ENCODE results near the gene UCK2. TPM values are rescaled to one million over a fixed set of nuclear protein-coding genes. Genes with fewer than 3 reads are reported as not detected.

UCK2 gene
- total RNA-seq, 1 donor, result 74.2 TPM

- no peak overlapping the region for H2AFZ ChIP-seq (ENCODE audit: low read length)
- peaks cover 8% of the 10 kb centered on the region for H3K36me3 ChIP-seq (ENCODE audit: insufficient read depth, low read length)
- peaks cover 48% of the 10 kb centered on the region for H3K4me1 ChIP-seq (ENCODE audit: insufficient read depth, low read length)
- H3K27ac ChIP-seq (ENCODE audit: low read depth, low read length), result peak overlapping the region; percentile 87
- peaks cover 58% of the 10 kb centered on the region for H3K79me2 ChIP-seq (ENCODE audit: insufficient read depth, low read length)
- no peaks in the 10 kb centered on the region for H3K27me3 ChIP-seq (ENCODE audit: insufficient read depth, low read length)
- H3K9me3 ChIP-seq (ENCODE audit: low read depth, low read length), result no peaks in the 10 kb centered on the region
- peak; percentile 88 for DNase-seq (ENCODE audit: insufficient read length, low spot score, missing footprints)
- no peak for TF ChIP-seq CTCF (IDR thresholded peaks at IDR 0.05; ENCODE audit: extremely low read depth, low read depth, low read length)
- peak overlapping the region; percentile 9 for H3K4me3 ChIP-seq (ENCODE audit: insufficient read depth, low read length)
- H3K4me2 ChIP-seq (ENCODE audit: insufficient read depth, low read length), result peak overlapping the region; percentile 52
- H4K20me1 ChIP-seq (ENCODE audit: insufficient read depth, low read length), result no peaks in the 10 kb centered on the region
These were observed 63.9 kb downstream of the UCK2 start for GRCh38 chr1:165891111-165891860.

- H3K79me2 ChIP-seq (ENCODE audit: insufficient read depth, low read length), result peaks cover 52% of the 10 kb centered on the region
- H3K9me3 ChIP-seq (ENCODE audit: low read depth, low read length), result no peaks in the 10 kb centered on the region
- H3K27ac ChIP-seq (ENCODE audit: low read depth, low read length), result no peak overlapping the region
- no peak overlapping the region for H3K4me3 ChIP-seq (ENCODE audit: insufficient read depth, low read length)
- DNase-seq (ENCODE audit: insufficient read length, low spot score, missing footprints), result no peak
- no peak for TF ChIP-seq CTCF (IDR thresholded peaks at IDR 0.05; ENCODE audit: extremely low read depth, low read depth, low read length)
- H4K20me1 ChIP-seq (ENCODE audit: insufficient read depth, low read length), result no peaks in the 10 kb centered on the region
- no peak overlapping the region for H2AFZ ChIP-seq (ENCODE audit: low read length)
- no peak overlapping the region for H3K4me2 ChIP-seq (ENCODE audit: insufficient read depth, low read length)
- peaks cover 14% of the 10 kb centered on the region for H3K36me3 ChIP-seq (ENCODE audit: insufficient read depth, low read length)
- peaks cover 64% of the 10 kb centered on the region for H3K4me1 ChIP-seq (ENCODE audit: insufficient read depth, low read length)
- no peaks in the 10 kb centered on the region for H3K27me3 ChIP-seq (ENCODE audit: insufficient read depth, low read length)
These were observed 65.5 kb downstream of the UCK2 start for GRCh38 chr1:165892935-165893334.

GRCh38 chr1:165893507-165893906 lies 66.1 kb downstream of the UCK2 start:
- DNase-seq (ENCODE audit: insufficient read length, low spot score, missing footprints), result no peak
- Histone ChIP-seq H4K20me1 (ENCODE audit: insufficient read depth, low read length) (no peaks in the 10 kb centered on the region), H3K4me2 (ENCODE audit: insufficient read depth, low read length) (no peak overlapping the region), H3K27me3 (ENCODE audit: insufficient read depth, low read length) (no peaks in the 10 kb centered on the region), H3K9me3 (ENCODE audit: low read depth, low read length) (no peaks in the 10 kb centered on the region), H2AFZ (ENCODE audit: low read length) (no peak overlapping the region), H3K79me2 (ENCODE audit: insufficient read depth, low read length) (peaks cover 48% of the 10 kb centered on the region), H3K4me1 (ENCODE audit: insufficient read depth, low read length) (peaks cover 70% of the 10 kb centered on the region), H3K4me3 (ENCODE audit: insufficient read depth, low read length) (no peak overlapping the region), H3K27ac (ENCODE audit: low read depth, low read length) (no peak overlapping the region), H3K36me3 (ENCODE audit: insufficient read depth, low read length) (peaks cover 14% of the 10 kb centered on the region)
- no peak for TF ChIP-seq CTCF (IDR thresholded peaks at IDR 0.05; ENCODE audit: extremely low read depth, low read depth, low read length)

- Histone ChIP-seq H2AFZ (ENCODE audit: low read length) (no peak overlapping the region), H3K79me2 (ENCODE audit: insufficient read depth, low read length) (peaks cover 38% of the 10 kb centered on the region), H3K27ac (ENCODE audit: low read depth, low read length) (peak overlapping the region; percentile 99), H4K20me1 (ENCODE audit: insufficient read depth, low read length) (no peaks in the 10 kb centered on the region), H3K9me3 (ENCODE audit: low read depth, low read length) (no peaks in the 10 kb centered on the region), H3K4me1 (ENCODE audit: insufficient read depth, low read length) (peaks cover 76% of the 10 kb centered on the region), H3K4me2 (ENCODE audit: insufficient read depth, low read length) (peak overlapping the region; percentile 39), H3K4me3 (ENCODE audit: insufficient read depth, low read length) (no peak overlapping the region), H3K27me3 (ENCODE audit: insufficient read depth, low read length) (no peaks in the 10 kb centered on the region), H3K36me3 (ENCODE audit: insufficient read depth, low read length) (peaks cover 14% of the 10 kb centered on the region)
- no peak for TF ChIP-seq CTCF (IDR thresholded peaks at IDR 0.05; ENCODE audit: extremely low read depth, low read depth, low read length)
- DNase-seq (ENCODE audit: insufficient read length, low spot score, missing footprints), result peak; percentile 51
These were observed 67.2 kb downstream of the UCK2 start for GRCh38 chr1:165894591-165894990.

Data from osteoblast (primary cell).